HG03521 (cell line): Measurements from ENCODE around the gene EPHB4.

Source experiments
- ATAC-seq: cut with Tn5 transposase; IDR thresholded peaks from one replicate; pipeline ENCODE4 v1.9.1; 2021; ENCODE audit warnings: mild to moderate bottlenecking, moderate library complexity; ENCODE audit not compliant: unreplicated experiment

EPHB4 gene

GRCh38 chr7:100827330-100828226 is at the start of gene EPHB4:
TSS of gene EPHB4 (minus strand) at chr7:100827523. CDS start at chr7:100827030, 493 bp downstream.
- ATAC-seq, result no peak

DNA sequence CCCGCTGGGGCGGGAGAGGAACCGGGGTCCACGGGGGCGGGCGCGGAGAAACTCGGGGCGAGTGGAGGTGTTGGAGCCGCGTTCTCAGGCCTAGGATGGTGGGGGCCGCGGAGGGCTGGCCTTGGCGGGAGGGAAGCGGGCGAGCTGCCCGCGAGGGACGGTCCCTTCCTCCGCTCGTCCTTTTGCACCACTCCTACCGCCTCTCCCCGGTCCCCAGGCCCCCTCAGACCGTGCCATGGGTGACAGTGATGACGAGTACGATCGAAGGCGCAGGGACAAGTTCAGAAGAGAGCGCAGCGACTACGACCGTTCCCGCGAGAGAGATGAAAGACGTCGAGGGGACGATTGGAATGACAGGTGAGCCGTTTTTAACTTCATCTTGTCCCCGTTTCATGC is 48.0 kb upstream of the EPHB4 start:
- peak; percentile 26 for ATAC-seq

GRCh38 chr7:100874577-100875355 is 47.4 kb upstream of the EPHB4 start, which contains the start of gene SRRT:
TSS of gene SRRT (plus strand) at chr7:100875103. CDS start at chr7:100875591, 488 bp downstream.
- peak; percentile 96 for ATAC-seq

DNA sequence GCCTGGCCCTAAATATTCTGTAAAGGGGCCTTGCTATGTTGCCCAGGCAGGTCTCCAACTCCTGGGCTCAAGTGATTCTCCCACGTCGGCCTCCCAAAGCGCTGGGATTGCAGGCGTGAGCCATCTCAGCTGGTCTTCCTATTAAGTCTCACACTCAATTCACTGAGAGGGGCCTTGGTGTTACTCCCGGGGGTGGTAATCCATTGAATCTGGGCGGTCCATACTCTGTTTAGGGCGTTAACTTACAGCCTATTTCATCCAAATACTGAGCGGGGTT is 46.9 kb upstream of the EPHB4 start:
- no peak for ATAC-seq

DNA sequence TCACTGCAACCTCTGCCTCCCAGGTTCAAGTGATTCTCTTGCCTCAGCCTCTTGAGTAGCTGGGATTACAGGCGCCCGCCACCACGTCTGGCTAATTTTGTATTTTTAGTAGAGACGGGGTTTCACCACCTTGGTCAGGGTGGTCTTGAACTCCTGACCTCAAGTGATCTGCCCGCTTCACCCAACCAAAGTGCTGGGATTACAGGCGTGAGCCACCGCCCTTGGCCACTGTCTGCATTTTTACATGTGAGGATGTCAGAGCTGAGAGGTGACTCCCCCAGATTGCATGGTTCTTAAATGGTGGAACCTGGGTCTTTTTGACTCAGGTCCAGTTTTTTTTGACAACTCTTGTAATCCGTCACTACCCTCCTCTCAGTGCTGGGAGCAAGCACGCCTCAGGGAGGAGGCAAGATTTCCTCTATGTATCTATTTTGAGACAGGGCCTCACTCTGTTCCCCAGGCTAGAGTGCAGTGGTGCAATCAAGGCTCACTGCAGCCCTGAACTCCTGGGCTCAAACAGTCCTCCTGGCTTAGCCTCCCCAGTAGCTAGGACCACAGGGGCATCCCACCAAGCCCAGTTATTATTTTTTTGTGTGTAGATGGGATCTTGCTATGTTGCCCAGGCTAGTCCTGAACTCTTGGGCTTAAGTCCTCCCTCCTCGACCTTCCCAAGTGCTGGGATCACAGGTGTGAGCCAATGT is 46.4 kb upstream of the EPHB4 start:
- ATAC-seq, result no peak

DNA sequence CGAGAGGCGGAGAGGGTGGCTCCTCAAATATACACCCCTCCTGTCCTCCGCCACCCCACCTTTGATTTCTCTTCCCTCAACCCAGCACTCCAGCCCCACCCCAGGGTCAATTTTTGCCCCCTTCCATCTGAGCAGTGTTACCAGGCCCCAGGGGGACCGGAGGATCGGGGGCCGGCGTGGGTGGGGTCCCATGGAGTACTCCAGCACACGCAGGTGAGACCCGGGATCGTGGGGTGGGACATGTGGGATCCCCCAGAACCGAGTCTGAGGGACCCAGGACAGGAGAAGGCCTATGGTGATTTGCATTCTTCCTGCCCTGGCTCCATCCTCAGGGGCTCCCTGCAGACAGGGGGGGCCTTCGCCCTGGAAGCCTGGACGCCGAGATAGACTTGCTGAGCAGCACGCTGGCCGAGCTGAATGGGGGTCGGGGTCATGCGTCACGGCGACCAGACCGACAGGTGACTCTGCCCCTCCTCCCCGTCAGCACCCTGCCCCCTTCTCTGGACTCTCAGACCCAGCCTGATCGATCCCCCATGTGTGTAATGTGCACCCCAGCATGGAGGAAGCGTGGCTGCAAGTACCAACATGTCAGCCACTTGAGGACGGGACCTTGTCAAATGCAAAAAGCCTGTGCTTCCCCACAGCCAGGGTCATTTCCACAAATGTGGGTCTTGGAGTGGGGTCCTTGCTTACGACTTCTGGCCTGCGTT is 40.6 kb upstream of the EPHB4 start:
- ATAC-seq, result no peak

DNA sequence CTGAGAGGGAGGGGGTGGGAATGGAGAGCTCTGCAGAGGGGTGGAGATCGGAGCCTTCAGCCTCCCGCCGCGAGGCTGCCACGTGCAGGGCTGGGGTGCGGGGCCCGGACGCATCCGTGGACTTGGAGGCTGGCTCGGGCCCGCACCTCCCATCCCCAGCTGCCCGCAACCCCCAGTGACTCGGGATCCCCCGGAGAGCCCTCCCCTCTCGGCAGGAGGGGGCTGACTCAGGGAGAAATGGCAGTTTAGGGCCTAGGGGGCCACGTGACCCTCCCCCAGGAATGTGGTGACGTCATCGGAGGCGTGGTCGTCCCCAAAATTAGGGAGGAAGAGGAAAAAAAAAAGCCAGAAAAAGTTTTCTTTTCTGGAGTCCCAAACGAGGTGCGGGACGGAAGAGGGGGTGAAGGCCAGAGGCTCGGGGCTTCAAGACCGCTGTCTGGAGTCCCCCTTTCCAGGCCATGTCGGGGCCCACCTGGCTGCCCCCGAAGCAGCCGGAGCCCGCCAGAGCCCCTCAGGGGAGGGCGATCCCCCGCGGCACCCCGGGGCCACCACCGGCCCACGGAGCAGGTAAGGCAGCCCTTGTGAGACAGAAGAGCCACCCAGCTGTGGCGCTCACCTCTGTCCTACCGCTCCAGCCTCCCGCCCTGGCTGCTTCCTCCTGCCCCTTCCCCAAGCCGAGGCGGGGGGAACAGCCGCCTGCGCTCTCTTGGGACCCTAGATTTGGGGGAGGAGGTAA is 39.9 kb upstream of the EPHB4 start, which contains the start of gene TRIP6:
TSS of gene TRIP6 (plus strand) at position 348 of the 736 bp plus-strand sequence. CDS start at position 459, 111 bp downstream.
- no peak for ATAC-seq

GRCh38 chr7:100866729-100867039 is 39.4 kb upstream of the EPHB4 start:
- ATAC-seq, result no peak

DNA sequence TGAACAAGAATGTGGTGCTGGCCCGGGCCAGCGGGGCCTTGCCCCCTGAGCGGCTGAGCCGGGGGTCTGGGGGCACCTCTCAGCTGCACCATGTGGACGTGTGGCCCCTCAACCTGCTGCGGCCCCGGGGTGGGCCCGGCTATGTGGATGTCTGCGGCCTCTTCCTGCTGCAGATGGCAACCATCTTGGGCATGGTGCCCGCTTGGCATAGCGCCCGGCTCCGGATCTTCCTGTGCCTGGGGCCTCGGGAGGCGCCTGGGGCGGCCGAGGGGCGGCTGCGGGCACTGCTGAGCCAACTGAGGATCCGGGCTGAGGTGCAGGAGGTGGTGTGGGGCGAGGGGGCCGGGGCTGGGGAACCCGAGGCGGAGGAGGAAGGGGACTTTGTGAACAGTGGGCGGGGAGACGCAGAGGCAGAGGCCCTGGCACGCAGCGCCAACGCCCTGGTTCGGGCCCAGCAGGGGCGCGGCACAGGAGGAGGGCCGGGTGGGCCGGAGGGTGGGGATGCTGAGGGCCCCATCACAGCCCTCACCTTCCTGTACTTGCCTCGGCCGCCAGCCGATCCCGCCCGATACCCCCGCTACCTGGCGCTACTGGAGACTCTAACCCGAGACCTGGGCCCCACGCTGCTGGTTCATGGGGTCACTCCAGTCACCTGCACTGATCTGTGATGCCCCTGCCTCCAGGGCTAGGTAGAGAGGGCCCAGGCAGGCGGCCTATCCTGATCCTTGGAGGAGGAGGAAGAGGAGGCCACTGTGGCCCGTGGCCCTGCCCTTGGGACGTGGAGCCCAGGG is 38.8 kb upstream of the EPHB4 start:
- no peak for ATAC-seq

DNA sequence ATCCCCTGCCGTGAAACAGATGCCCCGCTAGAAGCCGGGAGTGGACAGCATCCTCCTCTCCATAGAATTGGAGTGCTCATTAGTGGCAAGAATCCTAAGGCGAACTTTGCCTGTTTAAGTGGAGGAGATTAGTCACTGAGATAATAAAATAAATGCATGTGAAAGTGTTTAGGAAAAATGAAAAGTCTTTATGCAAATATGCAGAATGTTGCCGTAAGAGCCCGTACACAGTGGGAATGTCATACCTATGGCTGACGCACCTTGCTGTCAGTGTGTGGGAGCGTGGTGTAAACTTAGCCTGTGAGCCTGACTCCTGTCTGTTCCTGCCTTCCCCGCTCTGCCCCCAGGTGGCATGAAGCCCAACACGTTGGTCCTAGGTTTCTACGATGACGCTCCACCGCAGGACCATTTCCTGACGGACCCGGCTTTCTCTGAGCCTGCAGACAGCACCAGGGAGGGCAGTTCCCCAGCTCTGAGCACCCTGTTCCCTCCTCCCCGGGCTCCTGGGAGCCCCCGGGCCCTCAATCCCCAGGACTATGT is 38.1 kb upstream of the EPHB4 start:
- no peak for ATAC-seq

DNA sequence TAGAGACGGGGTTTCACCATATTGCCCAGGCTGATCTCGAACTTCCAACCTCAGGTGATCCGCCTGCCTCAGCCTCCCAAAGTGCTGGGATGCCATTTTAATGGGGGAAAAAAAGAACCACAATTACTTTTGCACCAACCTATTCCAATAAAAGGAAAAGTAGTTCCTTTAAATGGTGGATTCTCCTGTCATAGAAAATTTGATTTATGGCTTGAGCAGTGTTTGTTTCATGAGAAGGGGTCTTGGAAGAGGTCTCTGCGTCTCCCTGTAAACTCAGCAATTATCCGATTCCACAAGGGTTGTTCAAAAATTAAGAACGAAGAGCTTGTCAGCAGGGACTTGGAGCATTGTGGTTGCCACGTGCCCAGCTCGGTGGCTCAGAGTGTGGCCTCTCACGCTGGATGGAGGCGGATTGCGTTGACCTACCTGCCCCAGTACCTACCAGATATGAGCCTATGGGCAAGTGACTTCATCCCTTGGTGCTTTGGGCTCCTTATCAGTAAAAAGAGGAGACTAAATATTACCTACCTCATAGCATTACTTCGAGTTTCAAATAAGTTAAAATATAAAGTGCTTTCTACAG is 37.0 kb upstream of the EPHB4 start:
- no peak for ATAC-seq

DNA sequence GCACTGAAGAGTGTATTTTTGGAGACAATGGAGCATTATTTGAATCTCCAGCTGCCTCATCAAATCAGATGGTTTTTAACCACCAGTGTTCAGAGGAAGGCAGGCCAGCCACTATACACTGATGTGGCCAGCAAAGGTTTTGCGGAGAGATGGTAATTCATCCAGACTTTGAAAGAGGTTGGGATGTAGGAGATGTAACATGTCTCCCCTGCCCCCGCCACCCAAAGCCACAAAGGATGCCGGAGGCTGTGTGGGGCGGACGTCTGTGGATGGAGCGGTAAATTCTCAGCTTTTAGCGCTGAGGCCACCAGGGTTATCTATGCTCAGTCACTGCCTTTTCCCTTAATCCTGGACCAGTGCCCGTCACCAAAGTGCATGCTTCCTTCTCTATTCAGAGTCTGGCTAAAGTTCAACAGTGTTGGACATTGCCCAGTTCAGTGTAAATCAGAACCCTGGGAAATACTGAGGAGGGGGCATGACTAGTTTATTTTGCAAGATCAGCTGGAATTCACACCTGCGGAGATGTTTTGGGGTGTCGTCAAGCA is 36.2 kb upstream of the EPHB4 start:
- no peak for ATAC-seq

- ATAC-seq, result no peak
Observed at GRCh38 chr7:100861616-100861985, 34.3 kb upstream of the EPHB4 start.

- ATAC-seq, result no peak
Observed at GRCh38 chr7:100860702-100861615, 33.6 kb upstream of the EPHB4 start.

- ATAC-seq, result no peak
Observed at GRCh38 chr7:100859856-100860255, 32.5 kb upstream of the EPHB4 start.

- ATAC-seq, result no peak
Observed at GRCh38 chr7:100856871-100857282, 29.6 kb upstream of the EPHB4 start.

DNA sequence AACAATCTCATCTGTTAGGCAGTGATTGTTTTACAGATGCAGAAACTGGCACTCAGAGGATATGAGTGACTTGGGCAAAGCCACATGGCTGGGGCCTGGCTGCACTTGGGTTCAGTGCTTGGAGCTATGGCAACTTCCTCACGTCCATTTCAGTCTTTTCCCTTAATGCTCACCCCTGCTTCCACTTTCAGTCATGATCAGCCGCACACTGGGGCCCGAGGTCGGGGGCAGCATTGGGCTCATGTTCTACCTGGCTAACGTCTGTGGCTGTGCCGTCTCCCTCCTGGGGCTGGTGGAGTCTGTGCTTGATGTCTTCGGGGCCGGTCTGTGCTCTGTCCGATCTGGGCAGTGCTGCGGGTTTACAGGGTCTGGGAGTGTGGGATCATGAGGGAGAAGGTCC is 28.2 kb upstream of the EPHB4 start:
- ATAC-seq, result no peak
